PC-3 (cell line): ENCODE measurements around the gene ILK. TPM values are rescaled to one million over a fixed set of nuclear protein-coding genes. Genes with fewer than 3 reads are reported as not detected.
A peak's percentile ranks its signal among the peaks of the same experiment; 100 is the strongest.

Experiments
- ATAC-seq: fragments of 200-7000 bp; cut with Tn5 transposase; 2 replicates; pipeline ENCODE4 v1.9.1; 2020; ENCODE audit warnings: mild to moderate bottlenecking, moderate library complexity
- BruUV-seq: library from RNA; stranded (reverse); fragments of 400-500 nt; replicated peaks from 2 replicates; lab custom pipeline; 2021; lab: Mats Ljungman, UMichigan
- CTCF ChIA-PET: fragments of 300-600 bp; sonication (Branson Sonifier 250); formaldehyde crosslinking; loops from one replicate; lab custom pipeline; 2022; ENCODE audit warnings: antibody characterized with exemption; lab: Charles Lee
- POLR2A ChIA-PET: fragments of 300-600 bp; sonication (Branson Sonifier 250); formaldehyde crosslinking; loops from one replicate; lab custom pipeline; 2022; ENCODE audit warnings: antibody characterized with exemption; ENCODE audit not compliant: unreplicated experiment; lab: Charles Lee
- DNase-seq: peaks from one replicate; pipeline ENCODE4 v3.0.0-alpha.2; 2015
- H2AFZ ChIP-seq: fragments of 300-600 bp; sonication (generic); 2 replicates; pipeline ENCODE4 v1.6.0; 2016; ENCODE audit warnings: antibody characterized with exemption, low read length
- H3F3A ChIP-seq: fragments of 300-600 bp; sonication (generic); one replicate; pipeline ENCODE4 v1.6.0; 2017; ENCODE audit warnings: antibody characterized with exemption, low read length, control low read depth, mild to moderate bottlenecking; ENCODE audit not compliant: unreplicated experiment
- H3K27ac ChIP-seq: fragments of 300-600 bp; sonication (generic); 2 replicates; pipeline ENCODE4 v1.5.1; 2016; ENCODE audit warnings: mild to moderate bottlenecking, low read length
- H3K27me3 ChIP-seq: fragments of 300-600 bp; sonication (generic); 2 replicates; pipeline ENCODE4 v1.6.1; 2016; ENCODE audit warnings: low read length, mixed read lengths
- H3K36me3 ChIP-seq: fragments of 300-600 bp; sonication (generic); 2 replicates; pipeline ENCODE4 v1.6.1; 2016; ENCODE audit warnings: low read depth, mixed run types, low read length, mixed read lengths
- H3K4me1 ChIP-seq: fragments of 300-600 bp; sonication (generic); 2 replicates; pipeline ENCODE4 v1.5.1; 2016; ENCODE audit warnings: low read length; ENCODE audit not compliant: insufficient read depth
- H3K4me2 ChIP-seq: fragments of 300-600 bp; sonication (generic); 2 replicates; pipeline ENCODE4 v1.6.0; 2016; ENCODE audit warnings: low read length
- H3K4me3 ChIP-seq: fragments of 300-600 bp; sonication (generic); 2 replicates; pipeline ENCODE4 v1.5.1; 2016; ENCODE audit warnings: mild to moderate bottlenecking, low read length, mixed read lengths
- H3K79me2 ChIP-seq: fragments of 300-600 bp; sonication (generic); 2 replicates; pipeline ENCODE4 v1.6.1; 2017; ENCODE audit warnings: low read length, mixed read lengths
- H3K9ac ChIP-seq: fragments of 300-600 bp; sonication (generic); 2 replicates; pipeline ENCODE4 v1.6.0; 2016; ENCODE audit warnings: mild to moderate bottlenecking, low read length
- H3K9me2 ChIP-seq: fragments of 300-600 bp; sonication (generic); replicated peaks from 2 replicates; pipeline ENCODE4 v1.6.1; 2016; ENCODE audit warnings: mixed run types, low read length, mixed read lengths
- H3K9me3 ChIP-seq: fragments of 300-600 bp; sonication (generic); 2 replicates; pipeline ENCODE4 v1.6.1; 2016; ENCODE audit warnings: low read length, mixed read lengths
- H4K20me1 ChIP-seq: fragments of 300-600 bp; sonication (generic); 2 replicates; pipeline ENCODE4 v1.6.1; 2016; ENCODE audit warnings: low read length, mixed read lengths
- CTCF ChIP-seq: fragments of 300-600 bp; sonication (generic); conservative IDR thresholded peaks from 2 replicates; pipeline ENCODE4 v1.5.1; 2017; ENCODE audit warnings: antibody characterized with exemption, low read depth, mild to moderate bottlenecking, low read length
- EZH2 ChIP-seq: fragments of 300-600 bp; sonication (generic); IDR thresholded peaks from one replicate; pipeline ENCODE4 v1.6.1; 2017; ENCODE audit warnings: antibody characterized with exemption, mild to moderate bottlenecking, low read length; ENCODE audit not compliant: unreplicated experiment
- EZH2phosphoT487 ChIP-seq: fragments of 300-600 bp; sonication (generic); IDR thresholded peaks from 2 replicates; pipeline ENCODE4 v1.6.1; 2018; ENCODE audit warnings: mild to moderate bottlenecking, antibody characterized with exemption, low read length, borderline replicate concordance
- intact Hi-C: fragments of 100-400 bp; cut with micrococcal nuclease; formaldehyde crosslinking; loops from 2 replicates; pipeline ENCODE4 v1.9.0; 2023
- total RNA-seq: library from RNA; depleted of rRNA; stranded (reverse); fragments of >200 nt; gene quantifications from 2 replicates; pipeline ENCODE4 v1.2.3, GENCODE V29; 2014

The ILK gene
- total RNA-seq, 1 experiment from 2014 or later = 73.9 TPM

GRCh38 chr11:6567371-6567745 lies 36.2 kb upstream of the ILK start:
- no peaks in the 10 kb centered on the region for H3F3A ChIP-seq
- H3K27me3 ChIP-seq = no peaks in the 10 kb centered on the region
- no peaks in the 10 kb centered on the region for H3K79me2 ChIP-seq
- DNase-seq = no peak
- H3K9me2 ChIP-seq = no peaks in the 10 kb centered on the region
- ChIA-PET CTCF (no interaction called here), POLR2A (no interaction called here)
- ATAC-seq = no peak
- no peaks in the 10 kb centered on the region for H4K20me1 ChIP-seq
- H3K4me3 ChIP-seq = no peak overlapping the region
- H3K36me3 ChIP-seq = no peaks in the 10 kb centered on the region
- H3K9ac ChIP-seq = no peak overlapping the region
- BruUV-seq = no TSS peak
- TF ChIP-seq EZH2 (no peak), EZH2phosphoT487 (no peak), CTCF (no peak)
- no peak overlapping the region for H3K27ac ChIP-seq
- H3K4me1 ChIP-seq = peaks cover 15% of the 10 kb centered on the region
- H3K4me2 ChIP-seq = no peak overlapping the region
- no peak overlapping the region for H2AFZ ChIP-seq
- intact Hi-C loops = no loop called here
- H3K9me3 ChIP-seq = no peaks in the 10 kb centered on the region

DNA sequence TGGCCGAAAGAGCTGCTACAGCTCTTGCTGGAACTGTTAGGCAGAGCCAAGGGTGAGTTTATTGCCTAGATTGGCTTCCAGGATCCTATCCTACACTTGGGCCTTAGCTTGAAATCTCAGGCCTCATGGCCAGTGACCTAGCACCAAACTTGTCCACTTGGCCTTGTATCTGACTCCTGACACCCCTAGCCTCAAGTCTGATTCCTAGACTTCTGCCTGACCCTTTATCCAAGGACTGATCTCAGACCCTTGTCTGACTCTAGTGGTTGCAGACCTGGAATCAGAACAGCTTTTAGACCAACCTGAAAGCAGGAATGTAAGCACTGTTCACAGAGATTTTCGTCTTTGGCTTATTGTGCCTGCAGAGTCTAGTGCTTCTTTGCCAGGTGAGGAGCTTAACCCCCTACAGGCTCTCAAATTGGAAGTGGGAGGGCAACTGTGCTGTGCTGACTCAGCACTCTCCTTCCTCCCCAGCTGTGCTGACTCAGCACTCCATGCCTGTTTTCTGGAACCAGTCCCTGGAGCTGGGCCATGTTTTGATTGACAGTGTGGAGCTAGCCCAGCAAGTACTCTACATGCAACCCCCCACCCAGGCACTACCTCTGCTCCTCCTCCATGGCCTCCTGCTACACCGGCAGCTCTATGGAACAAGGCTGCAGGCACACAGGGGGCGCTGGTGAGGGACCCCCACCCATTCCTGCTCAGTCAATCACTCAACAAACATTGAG lies 35.2 kb upstream of the ILK start:
- H4K20me1 ChIP-seq = no peaks in the 10 kb centered on the region
- TF ChIP-seq CTCF (peak; percentile 33; the same call in 1 of the 2 replicates), EZH2 (no peak)
- H3K9ac ChIP-seq = no peak overlapping the region
- H3K27me3 ChIP-seq = no peaks in the 10 kb centered on the region
- H3K9me3 ChIP-seq = no peaks in the 10 kb centered on the region
- ChIA-PET CTCF (no interaction called here), POLR2A (no interaction called here)
- no peaks in the 10 kb centered on the region for H3K9me2 ChIP-seq
- H3K4me1 ChIP-seq = peaks cover 16% of the 10 kb centered on the region
- peak; percentile 50 for ATAC-seq
- intact Hi-C loops = no loop called here
- H3F3A ChIP-seq = no peaks in the 10 kb centered on the region
- no peaks in the 10 kb centered on the region for H3K79me2 ChIP-seq
- no peak overlapping the region for H3K4me2 ChIP-seq
- no peak overlapping the region for H3K27ac ChIP-seq
- H2AFZ ChIP-seq = no peak overlapping the region
- H3K36me3 ChIP-seq = no peaks in the 10 kb centered on the region
- no TSS peak for BruUV-seq
- DNase-seq = peak; percentile 77
- no peak overlapping the region for H3K4me3 ChIP-seq

- CTCF ChIA-PET = no interaction called here
- Histone ChIP-seq H3K4me3 (no peak overlapping the region), H3K9ac (no peak overlapping the region), H2AFZ (no peak overlapping the region), H4K20me1 (no peaks in the 10 kb centered on the region), H3K27me3 (no peaks in the 10 kb centered on the region), H3K9me2 (no peaks in the 10 kb centered on the region), H3K27ac (no peak overlapping the region), H3K36me3 (no peaks in the 10 kb centered on the region), H3K4me1 (peaks cover 16% of the 10 kb centered on the region), H3K4me2 (no peak overlapping the region), H3K9me3 (no peaks in the 10 kb centered on the region), H3K79me2 (no peaks in the 10 kb centered on the region), H3F3A (no peaks in the 10 kb centered on the region)
- TF ChIP-seq CTCF = no peak
- no peak for TF ChIP-seq EZH2phosphoT487
- BruUV-seq = no TSS peak
- intact Hi-C loops = no loop called here
- POLR2A ChIA-PET = interaction anchor here (0.6 kb wide), 1 partner anchor 13 kb away, joined by 3 read pairs; no protein-coding TSS in a partner anchor
- ATAC-seq = no peak
- no peak for DNase-seq
These were observed 33.9 kb upstream of the ILK start for GRCh38 chr11:6569706-6570105.
